ENCODE results near the gene CCSER1.

GRCh38 chr4:90171491-90171890 lies 44.3 kb downstream of the CCSER1 start:
- TF ChIP-seq GABPA (IDR thresholded peaks at IDR 0.05 in 1 of 2, conservative IDR thresholded peaks at IDR 0.05 in 1 of 2) (no peak), CTCF (IDR thresholded peaks at IDR 0.05; ENCODE audit: low read depth, low read length, missing input control) (no peak)

Data from liver (tissue), 3 donors.